NCI-H1930 (cell line): ENCODE data around the gene CFAP46.
"Not testable (repeated sequence)": the region's sequence is repeated elsewhere in the genome, so short reads cannot be mapped to it uniquely, and the experiment has no call there.

ENCODE experiments used
- DNase-seq, 2 experiments: peaks; one replicate each; lab custom pipeline; 2025; lab: John Stamatoyannopoulos, UW

The CFAP46 gene

GRCh38 chr10:132788180-132788830 is 154.1 kb downstream of the CFAP46 start:
- no peak for DNase-seq

GRCh38 chr10:132787495-132788179 is 154.7 kb downstream of the CFAP46 start:
- DNase-seq, result no peak

- no peak for DNase-seq
These were observed 155.4 kb downstream of the CFAP46 start for GRCh38 chr10:132786884-132787494.

DNA sequence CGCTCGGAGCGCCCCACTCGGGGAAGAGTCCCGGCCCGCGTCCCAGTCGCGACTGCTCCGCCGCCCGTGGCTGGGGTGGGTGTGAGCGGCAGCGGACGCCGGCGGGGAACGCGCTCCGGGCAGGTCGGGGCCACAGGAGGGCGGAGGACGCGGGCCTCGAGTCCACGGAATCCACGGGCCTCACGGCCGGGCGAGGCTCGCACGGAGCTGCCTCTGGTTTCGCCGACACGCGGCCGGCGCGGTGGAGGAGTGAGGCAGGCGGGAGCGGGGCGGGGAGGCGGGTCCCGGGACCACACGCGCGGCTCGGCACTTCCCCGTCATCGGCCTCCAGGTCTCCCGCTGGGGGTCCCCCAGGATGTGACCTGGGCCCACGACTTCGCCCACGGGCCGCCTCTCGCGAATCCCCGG is 155.9 kb downstream of the CFAP46 start:
- DNase-seq, result no peak

GRCh38 chr10:132785723-132786475 is 156.5 kb downstream of the CFAP46 start, which contains the start of gene NKX6-2:
TSS of gene NKX6-2 (minus strand) at chr10:132786147. CDS start at chr10:132785948, 199 bp downstream.
- DNase-seq, result no peak

GRCh38 chr10:132784866-132785722 is 157.3 kb downstream of the CFAP46 start:
- DNase-seq, result no peak

DNA sequence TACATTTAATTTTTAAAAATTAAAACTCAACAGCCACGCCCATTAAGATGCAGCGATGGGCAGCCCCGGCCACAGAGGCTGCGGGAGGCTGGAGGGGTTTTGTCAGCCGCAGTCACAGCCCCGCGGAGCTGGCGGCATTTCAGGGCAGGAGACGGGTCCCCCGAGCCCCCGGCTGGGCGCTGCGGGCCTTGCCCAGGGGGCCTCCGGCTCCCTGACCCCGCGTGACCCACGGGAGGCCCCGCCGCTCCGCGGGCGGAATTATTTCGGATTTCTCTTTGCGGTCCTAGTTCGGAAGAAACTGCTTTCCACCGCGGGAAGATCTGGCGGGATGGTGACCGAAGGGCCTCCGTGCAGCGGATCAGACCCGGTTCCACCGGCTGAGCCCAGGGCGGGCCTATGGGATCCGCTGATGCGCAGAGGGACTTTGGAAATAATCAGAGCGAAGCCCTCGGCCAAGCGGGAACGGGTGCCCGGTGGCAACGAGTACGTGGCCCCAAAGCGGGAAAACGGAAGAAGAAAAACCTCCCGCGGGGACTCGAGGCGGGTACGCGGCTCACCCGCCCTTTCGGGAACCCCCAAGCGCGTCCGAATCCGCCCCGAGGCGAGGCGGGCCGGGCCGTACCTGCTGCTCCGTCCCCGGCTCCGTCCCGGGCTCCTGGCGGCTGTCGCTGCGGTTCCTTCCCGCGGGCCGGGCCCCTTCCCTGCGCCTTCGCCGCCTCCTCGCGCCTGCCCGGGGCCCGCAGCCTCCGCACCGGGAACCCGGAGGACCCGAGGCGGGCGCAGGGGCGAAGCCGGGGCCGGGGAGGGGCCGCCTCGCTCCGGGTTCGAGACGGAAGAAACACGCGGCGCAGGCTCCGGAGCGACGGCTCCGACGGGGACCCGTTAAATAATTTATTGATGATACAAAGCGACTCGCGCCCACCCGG is 158.2 kb downstream of the CFAP46 start:
- no peak for DNase-seq

- DNase-seq, result no peak
These were observed 159.0 kb downstream of the CFAP46 start for GRCh38 chr10:132783165-132783939.

- DNase-seq, result no peak
These were observed 160.8 kb downstream of the CFAP46 start for GRCh38 chr10:132781556-132781955.

DNA sequence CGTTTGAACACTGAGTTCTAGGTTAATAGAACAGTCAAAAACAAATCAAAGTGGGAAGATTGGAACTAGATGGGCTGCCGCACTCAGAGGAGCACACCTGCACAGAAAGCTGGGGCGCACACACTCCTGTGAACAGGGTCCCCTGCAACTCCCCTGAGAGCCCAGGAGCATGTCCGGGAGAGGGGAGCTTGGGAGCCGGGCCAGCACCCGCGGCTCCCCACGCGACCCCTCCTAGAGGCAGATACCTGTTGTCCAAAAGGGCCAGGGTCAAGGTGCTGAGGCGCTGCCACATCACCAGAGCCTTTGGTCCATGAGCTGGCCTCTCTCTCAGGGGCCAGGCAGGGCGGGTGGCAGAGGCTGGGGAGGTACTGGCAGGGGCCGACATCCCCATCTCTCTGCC is 162.0 kb downstream of the CFAP46 start:
- no peak for DNase-seq

GRCh38 chr10:132779549-132780294 is 162.6 kb downstream of the CFAP46 start:
- DNase-seq, result no peak

GRCh38 chr10:132777441-132777840 is 164.9 kb downstream of the CFAP46 start:
- no peak for DNase-seq

DNA sequence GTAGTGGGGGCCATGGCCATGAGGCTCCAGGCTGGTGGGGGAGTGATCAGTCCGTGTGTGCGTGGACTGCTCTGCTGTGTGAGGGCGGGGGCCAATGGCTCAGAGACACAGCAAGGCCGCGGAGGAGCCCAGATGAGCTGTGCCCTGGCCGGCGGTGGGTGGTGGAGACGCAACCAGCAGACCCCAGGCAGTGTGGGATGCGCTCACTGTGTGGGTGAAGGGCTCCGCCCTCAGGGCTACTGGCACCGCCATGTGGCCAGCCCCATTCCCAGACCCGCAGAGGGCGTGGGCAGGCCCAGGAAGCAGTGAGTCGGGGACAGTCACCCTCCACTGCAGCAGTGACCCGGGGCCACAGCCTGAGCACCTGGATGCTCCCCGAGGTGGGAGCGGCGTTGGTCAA is 165.5 kb downstream of the CFAP46 start:
- no peak for DNase-seq

GRCh38 chr10:132776186-132776585 is 166.2 kb downstream of the CFAP46 start:
- no peak for DNase-seq

GRCh38 chr10:132774902-132775863 is 167.2 kb downstream of the CFAP46 start:
- DNase-seq, result no peak

DNA sequence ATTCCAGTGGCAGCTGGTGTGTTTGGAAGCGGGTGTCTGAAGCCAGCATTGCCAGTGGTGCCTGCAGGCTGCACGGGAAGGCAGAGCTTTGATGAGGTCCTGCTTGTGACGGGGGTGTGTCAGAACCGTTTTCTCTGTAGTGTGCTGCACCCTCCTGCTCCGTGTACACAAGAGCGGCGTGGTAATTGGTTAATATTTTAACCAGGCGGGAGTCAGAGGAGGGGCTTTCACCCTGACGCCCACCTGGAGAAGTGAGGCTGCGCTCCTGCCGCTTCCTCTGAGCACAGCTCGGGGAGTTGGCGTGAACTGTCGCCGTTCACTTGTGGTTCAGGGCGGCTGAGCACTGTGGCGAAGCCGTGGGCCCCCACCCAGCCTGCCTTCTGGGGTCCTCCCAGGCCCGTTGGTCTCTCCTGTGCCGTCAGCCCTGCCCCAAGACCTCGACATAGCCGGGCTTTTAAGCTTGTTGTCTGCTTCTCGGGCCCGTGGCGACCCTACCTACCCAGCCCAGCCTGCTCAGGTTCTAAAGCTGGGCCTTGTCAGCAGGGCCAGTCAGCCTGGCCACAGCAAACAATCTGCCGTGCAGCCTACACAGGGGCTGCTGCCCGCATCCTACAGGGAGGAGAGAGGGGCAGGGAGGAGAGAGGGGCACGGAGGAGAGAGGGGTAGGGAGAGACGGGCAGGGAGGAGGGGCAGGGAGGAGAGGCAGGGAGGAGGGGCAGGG is 168.0 kb downstream of the CFAP46 start:
- no peak for DNase-seq

DNA sequence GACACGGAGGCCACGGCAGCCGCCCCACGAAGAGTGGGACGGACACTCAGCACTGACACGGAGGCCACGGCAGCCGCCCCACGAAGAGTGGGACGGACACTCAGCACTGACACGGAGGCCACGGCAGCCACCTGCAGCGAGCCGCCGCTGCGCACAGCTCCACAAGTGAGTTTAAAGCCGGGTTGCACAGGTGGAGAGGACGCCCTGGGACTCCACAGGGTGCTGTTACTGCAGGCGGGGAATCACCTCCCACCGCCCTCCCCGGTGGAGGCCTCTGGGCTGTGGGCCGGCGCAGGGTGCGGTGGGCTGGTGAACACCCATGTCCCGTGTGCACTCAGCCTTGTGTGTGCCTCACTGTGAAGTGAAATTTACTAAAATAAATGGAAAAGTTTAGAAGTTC is 169.6 kb downstream of the CFAP46 start:
- not testable (repeated sequence) for DNase-seq
